Immature natural killer cell (primary cell): ENCODE measurements around the gene APBB1. TPM values are rescaled to one million over a fixed set of nuclear protein-coding genes. Genes with fewer than 3 reads are reported as not detected.

Experiments used
- DNase-seq, 3 donors: peaks; one replicate each; pipeline ENCODE4 v3.0.0; 2022; ENCODE audit warnings: mixed read lengths in 1 of 3
- H3K27ac Mint-ChIP-seq, 6 donors: one replicate each; pipeline ENCODE4 v1.8.0; 2020; ENCODE audit warnings: mixed read lengths in 6 of 6, mild to moderate bottlenecking in 5 of 6, inconsistent platforms in 4 of 6, moderate library complexity in 3 of 6
- H3K27me3 Mint-ChIP-seq, 3 donors: one replicate each; pipeline ENCODE4 v1.8.0; 2020 to 2021; ENCODE audit warnings: low read depth in 3 of 3, mild to moderate bottlenecking in 3 of 3, mixed read lengths in 3 of 3, moderate library complexity in 3 of 3, inconsistent platforms in 1 of 3
- H3K36me3 Mint-ChIP-seq, 3 donors: one replicate each; pipeline ENCODE4 v1.8.0; 2020; ENCODE audit warnings: mixed read lengths in 3 of 3, inconsistent platforms in 2 of 3, mild to moderate bottlenecking in 2 of 3
- H3K4me1 Mint-ChIP-seq, 2 donors: one replicate each; pipeline ENCODE4 v1.8.0; 2020; ENCODE audit warnings: inconsistent platforms in 2 of 2, mild to moderate bottlenecking in 2 of 2, mixed read lengths in 2 of 2, moderate library complexity in 1 of 2
- H3K4me3 Mint-ChIP-seq, 5 donors: one replicate each; pipeline ENCODE4 v1.8.0; 2020; ENCODE audit warnings: mild to moderate bottlenecking in 5 of 5, mixed read lengths in 5 of 5, inconsistent platforms in 3 of 5, moderate library complexity in 3 of 5
- H3K9me3 Mint-ChIP-seq, 6 donors: one replicate each; pipeline ENCODE4 v1.8.0; 2020; ENCODE audit warnings: mild to moderate bottlenecking in 6 of 6, mixed read lengths in 6 of 6, inconsistent platforms in 4 of 6, moderate library complexity in 3 of 6
- polyA plus RNA-seq, 3 donors: library from polyadenylated mRNA; unstranded; fragments of 300-500 nt; fragmentation: Illumina TruSeq; gene quantifications; one replicate each; pipeline ENCODE4 v1.2.3, GENCODE V29; 2021

Gene APBB1
- 10 to 100 TPM; 30.8 to 55.9 (median 35.2) TPM for polyA plus RNA-seq

DNA sequence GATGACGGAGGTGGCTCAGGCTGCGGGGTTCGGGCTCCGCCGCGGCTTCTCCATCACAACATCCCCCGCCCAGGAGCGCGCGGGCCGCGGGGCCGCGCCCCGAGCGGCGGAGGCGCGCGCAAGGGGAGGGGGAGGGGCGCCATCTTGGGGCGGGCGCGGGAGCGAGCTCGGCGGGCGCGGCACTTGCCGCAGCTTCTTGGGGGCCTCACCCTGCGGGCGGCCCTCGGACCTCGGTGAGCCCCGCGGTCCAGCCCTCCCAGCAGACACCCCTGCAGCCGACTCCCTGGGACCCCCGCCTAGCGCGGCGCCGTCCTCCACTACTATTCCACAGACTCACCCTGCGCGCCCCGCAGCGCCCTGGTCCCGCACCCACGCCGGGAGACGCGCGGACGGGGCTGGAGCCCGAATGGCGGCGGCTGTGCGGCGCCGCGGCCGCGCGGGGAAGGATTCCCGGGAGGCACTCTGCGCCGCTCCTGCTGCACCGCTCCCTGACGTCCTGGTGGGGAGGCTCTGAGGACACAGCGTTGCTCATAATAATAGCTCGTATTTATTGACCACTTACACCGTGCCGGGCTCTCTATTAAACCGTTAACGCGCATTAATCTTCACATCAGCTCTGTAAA lies at the start of gene APBB1:
APBB1 (minus strand) TSS at position 86 of the 623 bp plus-strand sequence. CDS start 7,747 bp downstream, outside the sequence.
- DNase-seq, result peak; percentile 70 to 78 (median 76)
- peak within 1 kb of the TSS; percentile 54 to 84 (median 74) for H3K27ac Mint-ChIP-seq
- H3K4me1 Mint-ChIP-seq, result peaks cover 6 to 7% of the 10 kb centered on the region in 2 donors
- peak within 1 kb of the TSS; percentile 74 to 89 (median 85) for H3K4me3 Mint-ChIP-seq
- H3K36me3 Mint-ChIP-seq, result peaks cover 0 to 3% (median 3%) of the 10 kb centered on the region in 3 donors
- peaks cover 5 to 9% (median 7%) of the 10 kb centered on the region in 3 donors for H3K27me3 Mint-ChIP-seq
- no peaks in the 10 kb centered on the region for H3K9me3 Mint-ChIP-seq

DNA sequence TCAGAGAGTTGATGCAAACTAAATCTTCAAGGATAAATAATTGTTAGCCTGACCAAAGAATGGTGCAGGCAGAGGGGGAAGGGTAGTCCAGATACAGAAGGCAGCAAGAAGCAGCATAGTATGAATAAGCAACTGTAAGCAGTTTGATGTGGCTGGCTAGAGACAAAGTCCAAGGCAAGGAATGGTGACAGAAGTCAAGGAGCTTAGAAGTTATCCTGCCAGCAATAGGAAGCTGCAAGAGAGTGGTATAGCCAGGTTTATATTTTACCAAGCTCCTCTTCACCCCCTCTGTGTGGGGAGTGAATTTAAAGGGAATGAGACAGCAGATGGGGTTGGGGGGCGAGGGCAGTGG lies 40.2 kb upstream of the APBB1 start:
- H3K27ac Mint-ChIP-seq, result no peak overlapping the region
- H3K4me1 Mint-ChIP-seq, result no peaks in the 10 kb centered on the region
- H3K27me3 Mint-ChIP-seq, result peaks cover 0 to 5% (median 3%) of the 10 kb centered on the region in 3 donors
- H3K4me3 Mint-ChIP-seq, result no peak overlapping the region
- no peak for DNase-seq
- H3K9me3 Mint-ChIP-seq, result no peaks in the 10 kb centered on the region
- peaks cover 18 to 29% (median 26%) of the 10 kb centered on the region in 3 donors for H3K36me3 Mint-ChIP-seq

GRCh38 chr11:6458352-6459098 lies 39.6 kb upstream of the APBB1 start:
- Mint-ChIP-seq H3K4me1 (no peaks in the 10 kb centered on the region), H3K36me3 (peaks cover 18 to 28% (median 20%) of the 10 kb centered on the region in 3 donors), H3K27me3 (peaks cover 0 to 5% (median 3%) of the 10 kb centered on the region in 3 donors), H3K27ac (no peak overlapping the region), H3K9me3 (no peaks in the 10 kb centered on the region), H3K4me3 (no peak overlapping the region)
- no peak for DNase-seq

DNA sequence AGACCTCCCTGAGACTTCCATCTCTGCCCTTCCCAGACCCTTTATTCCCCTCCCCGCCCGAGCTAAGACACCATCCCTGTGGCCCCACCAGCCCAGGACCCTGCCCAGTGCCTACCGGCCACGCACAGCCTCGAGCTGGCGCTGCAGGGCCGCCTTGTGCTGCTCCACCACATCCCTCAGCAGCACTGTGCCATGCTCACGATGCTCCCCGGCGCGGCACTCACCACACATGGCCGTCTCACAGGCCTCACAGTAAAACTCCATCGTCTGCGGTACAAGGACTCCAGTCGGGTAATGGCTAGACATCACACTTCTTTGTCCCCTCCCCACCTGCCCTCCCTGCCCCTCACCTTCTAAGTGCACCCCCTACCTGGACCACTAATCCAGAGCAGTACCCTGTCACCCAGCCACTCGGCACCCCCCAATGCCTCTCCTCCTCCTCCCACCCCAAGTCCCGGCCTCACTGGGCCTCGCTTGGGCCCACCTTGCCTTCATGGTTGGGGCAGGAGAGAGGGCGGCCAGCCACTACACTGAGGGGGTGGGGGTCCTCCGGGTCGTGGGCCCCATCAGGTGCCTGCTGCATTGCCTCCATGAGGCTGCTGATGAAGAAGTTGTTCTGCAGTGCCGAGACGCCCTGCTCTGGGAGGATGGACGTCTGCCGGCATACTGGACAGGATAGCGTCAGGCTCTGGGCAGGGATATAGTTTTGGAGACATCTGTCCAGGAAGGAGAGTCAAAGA lies 38.9 kb upstream of the APBB1 start:
- H3K4me1 Mint-ChIP-seq, result no peaks in the 10 kb centered on the region
- DNase-seq, result no peak
- no peak overlapping the region for H3K27ac Mint-ChIP-seq
- peaks cover 19 to 32% (median 21%) of the 10 kb centered on the region in 3 donors for H3K36me3 Mint-ChIP-seq
- H3K4me3 Mint-ChIP-seq, result no peak overlapping the region
- H3K27me3 Mint-ChIP-seq, result peaks cover 0 to 5% (median 3%) of the 10 kb centered on the region in 3 donors
- H3K9me3 Mint-ChIP-seq, result no peaks in the 10 kb centered on the region

- Mint-ChIP-seq H3K27ac (no peak overlapping the region), H3K4me1 (no peaks in the 10 kb centered on the region), H3K4me3 (no peak overlapping the region), H3K9me3 (no peaks in the 10 kb centered on the region), H3K36me3 (peaks cover 15 to 33% (median 29%) of the 10 kb centered on the region in 3 donors), H3K27me3 (peaks cover 0 to 5% (median 1%) of the 10 kb centered on the region in 3 donors)
- DNase-seq, result no peak
These were observed 37.6 kb upstream of the APBB1 start for GRCh38 chr11:6456361-6457073.

- no peak overlapping the region for H3K4me3 Mint-ChIP-seq
- H3K27me3 Mint-ChIP-seq, result peaks cover 0 to 3% (median 1%) of the 10 kb centered on the region in 3 donors
- DNase-seq, result no peak
- peaks cover 14 to 29% (median 28%) of the 10 kb centered on the region in 3 donors for H3K36me3 Mint-ChIP-seq
- H3K4me1 Mint-ChIP-seq, result no peaks in the 10 kb centered on the region
- H3K9me3 Mint-ChIP-seq, result no peaks in the 10 kb centered on the region
- no peak overlapping the region for H3K27ac Mint-ChIP-seq
These were observed 36.2 kb upstream of the APBB1 start for GRCh38 chr11:6455070-6455469.

DNA sequence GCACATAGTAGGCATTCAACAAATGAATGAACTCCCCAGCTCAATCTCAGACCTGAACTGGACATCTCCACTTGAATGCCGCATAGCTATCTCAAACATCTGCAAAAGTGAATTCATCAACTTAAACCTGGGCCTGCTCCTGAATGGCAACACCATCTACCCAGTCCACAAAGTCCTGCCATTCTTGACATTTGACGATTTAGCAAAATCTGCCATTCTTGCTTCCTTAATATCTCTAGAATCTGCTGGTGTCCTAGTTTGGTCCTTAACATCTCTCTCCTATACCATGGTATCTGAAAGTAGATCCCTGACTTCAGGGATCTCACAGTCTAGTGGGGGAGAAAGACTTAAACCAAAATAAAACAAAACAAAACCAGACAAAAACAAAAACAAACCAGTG lies 34.3 kb upstream of the APBB1 start:
- peaks cover 0 to 3% (median 1%) of the 10 kb centered on the region in 3 donors for H3K27me3 Mint-ChIP-seq
- H3K4me3 Mint-ChIP-seq, result no peak overlapping the region
- H3K9me3 Mint-ChIP-seq, result no peaks in the 10 kb centered on the region
- H3K27ac Mint-ChIP-seq, result no peak overlapping the region
- no peaks in the 10 kb centered on the region for H3K4me1 Mint-ChIP-seq
- no peak for DNase-seq
- peaks cover 14 to 29% (median 28%) of the 10 kb centered on the region in 3 donors for H3K36me3 Mint-ChIP-seq

DNA sequence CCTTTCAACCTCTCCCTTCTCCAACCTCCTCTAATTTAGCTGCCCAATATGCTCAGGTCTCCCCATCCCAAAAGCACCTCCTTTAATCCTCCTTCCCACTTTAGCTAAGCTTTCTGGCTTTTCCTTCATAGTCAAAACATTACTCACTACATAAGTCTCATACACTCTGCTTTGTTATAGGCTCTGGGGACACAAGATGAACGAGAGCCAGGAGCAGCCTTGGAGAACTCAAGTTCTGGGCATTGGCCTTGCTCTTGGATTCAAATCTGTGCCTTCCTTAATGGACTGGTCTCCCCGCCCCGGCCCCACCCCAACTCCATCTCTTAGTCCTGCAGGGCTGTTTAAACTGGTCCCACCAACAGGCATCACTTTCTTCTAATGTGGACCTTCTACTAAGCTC lies 33.3 kb upstream of the APBB1 start:
- Mint-ChIP-seq H3K4me1 (no peaks in the 10 kb centered on the region), H3K4me3 (no peak overlapping the region), H3K27ac (peak overlapping the region in 1 of 6 donors; percentile 42), H3K9me3 (no peaks in the 10 kb centered on the region), H3K36me3 (peaks cover 14 to 33% (median 29%) of the 10 kb centered on the region in 3 donors), H3K27me3 (peaks cover 0 to 3% (median 1%) of the 10 kb centered on the region in 3 donors)
- no peak for DNase-seq

GRCh38 chr11:6448574-6448973 lies 29.7 kb upstream of the APBB1 start:
- Mint-ChIP-seq H3K27ac (no peak overlapping the region), H3K9me3 (no peaks in the 10 kb centered on the region), H3K4me1 (no peaks in the 10 kb centered on the region), H3K27me3 (no peaks in the 10 kb centered on the region), H3K36me3 (peaks cover 4 to 15% (median 15%) of the 10 kb centered on the region in 3 donors), H3K4me3 (no peak overlapping the region)
- no peak for DNase-seq

- H3K27me3 Mint-ChIP-seq, result no peaks in the 10 kb centered on the region
- peak; percentile 38 to 54 (median 52) for DNase-seq
- peaks cover 0 to 5% (median 0%) of the 10 kb centered on the region in 3 donors for H3K36me3 Mint-ChIP-seq
- H3K9me3 Mint-ChIP-seq, result no peaks in the 10 kb centered on the region
- H3K4me3 Mint-ChIP-seq, result no peak overlapping the region
- no peaks in the 10 kb centered on the region for H3K4me1 Mint-ChIP-seq
- H3K27ac Mint-ChIP-seq, result no peak overlapping the region
These were observed 24.5 kb upstream of the APBB1 start for GRCh38 chr11:6443269-6444003.

DNA sequence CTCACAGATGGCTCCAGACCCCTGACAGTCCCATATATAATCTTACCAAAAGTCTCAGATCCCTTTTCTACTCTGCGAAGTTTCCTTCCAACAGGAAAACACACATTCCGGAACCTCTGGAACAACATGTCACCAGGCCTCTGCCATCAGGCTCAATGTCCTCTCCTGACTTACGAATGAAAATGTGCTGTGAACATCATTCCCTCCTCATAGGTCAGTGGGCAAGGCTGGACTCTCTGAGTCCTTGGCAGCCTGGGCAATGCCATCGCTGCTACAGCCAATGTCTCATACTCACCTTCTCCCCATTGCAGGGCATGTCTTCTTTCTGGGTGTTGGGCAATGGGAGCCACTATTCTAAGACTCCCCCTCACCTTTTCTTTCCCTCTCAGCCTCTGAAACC lies 23.5 kb upstream of the APBB1 start:
- Mint-ChIP-seq H3K27ac (no peak overlapping the region), H3K27me3 (no peaks in the 10 kb centered on the region), H3K36me3 (no peaks in the 10 kb centered on the region), H3K9me3 (no peaks in the 10 kb centered on the region), H3K4me1 (no peaks in the 10 kb centered on the region), H3K4me3 (no peak overlapping the region)
- DNase-seq, result no peak

DNA sequence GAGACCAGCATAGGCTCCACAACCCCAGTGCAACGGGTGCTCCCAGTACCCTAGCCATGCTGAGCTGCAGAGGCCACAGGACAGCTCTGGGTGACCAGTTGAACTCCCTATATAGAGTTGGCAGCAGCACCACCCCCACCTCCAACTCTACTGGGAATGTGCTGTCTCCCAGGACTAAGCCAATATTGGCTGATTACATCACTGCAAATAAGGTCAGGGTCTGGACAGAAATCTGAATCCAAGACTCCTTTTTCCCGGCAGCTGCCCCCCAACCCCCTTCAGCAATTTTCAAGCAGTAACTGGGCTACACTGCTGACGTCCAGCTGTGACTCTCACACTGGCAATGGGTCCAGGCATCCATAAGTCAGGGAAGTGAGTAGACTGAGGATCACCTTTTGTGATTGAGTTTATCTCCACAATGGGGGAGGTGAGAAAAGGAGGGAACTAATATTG lies 22.0 kb upstream of the APBB1 start, which contains the start of gene HPX:
HPX (minus strand) TSS at position 82 of the 453 bp plus-strand sequence; CDS start at position 58, 24 bp downstream.
- peaks cover 0 to under 1% (median 0%) of the 10 kb centered on the region in 3 donors for H3K36me3 Mint-ChIP-seq
- no peak for DNase-seq
- no peaks in the 10 kb centered on the region for H3K4me1 Mint-ChIP-seq
- peak within 1 kb of the TSS in 1 of 6 donors; percentile 20 for H3K27ac Mint-ChIP-seq
- no peaks in the 10 kb centered on the region for H3K9me3 Mint-ChIP-seq
- H3K4me3 Mint-ChIP-seq, result no peak within 1 kb of the TSS
- H3K27me3 Mint-ChIP-seq, result no peaks in the 10 kb centered on the region
